Measurements from ENCODE around the gene TRPM2. TPM values are rescaled to one million over a fixed set of nuclear protein-coding genes. Genes with fewer than 3 reads are reported as not detected.

TRPM2 gene
- total and polyA plus RNA-seq, 8 donors = 1.3 to 10.3 (median 2.4) TPM

GRCh38 chr21:44423312-44423821, 69.9 kb downstream of the TRPM2 start:
- Histone ChIP-seq H3K4me1 (no peaks in the 10 kb centered on the region), H3K9me3 (peaks cover 0 to 2% (median 0%) of the 10 kb centered on the region in 4 donors), H3K4me3 (no peak overlapping the region), H3K36me3 (peaks cover 0 to 23% (median 0%) of the 10 kb centered on the region in 4 donors), H3K27me3 (peaks cover 0 to 43% (median 0%) of the 10 kb centered on the region in 3 donors), H3K27ac (no peak overlapping the region)
- intact Hi-C loops (cut with DNase I; ENCODE audit: low total_unique reads) = no loop called here
- 80 to 85% (median 81%) methylated on average over 8 to 12 of the region's 12 CpGs for WGBS, 5 donors
- no peak for DNase-seq
- TF ChIP-seq CTCF (IDR thresholded peaks at IDR 0.05) = no peak
- TF ChIP-seq POLR2AphosphoS5 (IDR thresholded peaks at IDR 0.05) = no peak
- no peak for TF ChIP-seq EP300 (IDR thresholded peaks at IDR 0.05)
- TF ChIP-seq POLR2A (IDR thresholded peaks at IDR 0.05) = no peak

- no peak overlapping the region for H3K27ac ChIP-seq
- peaks cover 0 to 16% (median 0%) of the 10 kb centered on the region in 4 donors for H3K36me3 ChIP-seq
- DNase-seq = no peak
- H3K4me3 ChIP-seq = no peak overlapping the region
- WGBS, 5 donors = 81 to 91% (median 86%) methylated on average over 7 to 17 of the region's 17 CpGs
- peaks cover 0 to 36% (median 0%) of the 10 kb centered on the region in 3 donors for H3K27me3 ChIP-seq
- TF ChIP-seq EP300 (IDR thresholded peaks at IDR 0.05) (no peak), POLR2A (IDR thresholded peaks at IDR 0.05) (no peak)
- no peaks in the 10 kb centered on the region for H3K4me1 ChIP-seq
- H3K9me3 ChIP-seq = peaks cover 0 to 7% (median 0%) of the 10 kb centered on the region in 4 donors
- intact Hi-C loops (cut with DNase I; ENCODE audit: low total_unique reads) = no loop called here
Measured at GRCh38 chr21:44423941-44424607, 70.7 kb downstream of the TRPM2 start.

- peaks cover 0 to 34% (median 0%) of the 10 kb centered on the region in 3 donors for H3K27me3 ChIP-seq
- no peaks in the 10 kb centered on the region for H3K4me1 ChIP-seq
- H3K4me3 ChIP-seq = no peak overlapping the region
- WGBS, 5 donors = 66 to 76% (median 71%) methylated on average over 8 to 30 of the region's 30 CpGs
- H3K9me3 ChIP-seq = peaks cover 0 to 12% (median 3%) of the 10 kb centered on the region in 4 donors
- H3K27ac ChIP-seq = no peak overlapping the region
- H3K36me3 ChIP-seq = peaks cover 0 to 15% (median 0%) of the 10 kb centered on the region in 4 donors
- TF ChIP-seq CTCF (IDR thresholded peaks at IDR 0.05) = no peak
- TF ChIP-seq POLR2AphosphoS5 (IDR thresholded peaks at IDR 0.05) = no peak
- TF ChIP-seq EP300 (IDR thresholded peaks at IDR 0.05) = no peak
- no peak for TF ChIP-seq POLR2A (IDR thresholded peaks at IDR 0.05)
- intact Hi-C loops (cut with DNase I; ENCODE audit: low total_unique reads) = no loop called here
- no peak for DNase-seq
Measured at GRCh38 chr21:44424608-44425306, 71.3 kb downstream of the TRPM2 start.

- WGBS, 5 donors = 76 to 78% (median 77%) methylated on average over 15 to 40 of the region's 40 CpGs
- intact Hi-C loops (cut with DNase I; ENCODE audit: low total_unique reads) = no loop called here
Measured at GRCh38 chr21:44425307-44425894, 72.0 kb downstream of the TRPM2 start.

More at GRCh38 chr21:44425307-44425894, 72.0 kb downstream of the TRPM2 start:
- no peak for DNase-seq
- Histone ChIP-seq H3K27ac (no peak overlapping the region), H3K4me3 (no peak overlapping the region), H3K27me3 (peaks cover 0 to 34% (median 0%) of the 10 kb centered on the region in 3 donors), H3K4me1 (no peaks in the 10 kb centered on the region), H3K9me3 (peaks cover 0 to 16% (median 5%) of the 10 kb centered on the region in 4 donors), H3K36me3 (peaks cover 0 to 15% (median 0%) of the 10 kb centered on the region in 4 donors)
- TF ChIP-seq POLR2A (IDR thresholded peaks at IDR 0.05) (no peak), CTCF (IDR thresholded peaks at IDR 0.05) (no peak), POLR2AphosphoS5 (IDR thresholded peaks at IDR 0.05) (no peak), EP300 (IDR thresholded peaks at IDR 0.05) (no peak)

Data from stomach (tissue), 9 donors.